Measurements from ENCODE around the gene OPRD1.

The OPRD1 gene

DNA sequence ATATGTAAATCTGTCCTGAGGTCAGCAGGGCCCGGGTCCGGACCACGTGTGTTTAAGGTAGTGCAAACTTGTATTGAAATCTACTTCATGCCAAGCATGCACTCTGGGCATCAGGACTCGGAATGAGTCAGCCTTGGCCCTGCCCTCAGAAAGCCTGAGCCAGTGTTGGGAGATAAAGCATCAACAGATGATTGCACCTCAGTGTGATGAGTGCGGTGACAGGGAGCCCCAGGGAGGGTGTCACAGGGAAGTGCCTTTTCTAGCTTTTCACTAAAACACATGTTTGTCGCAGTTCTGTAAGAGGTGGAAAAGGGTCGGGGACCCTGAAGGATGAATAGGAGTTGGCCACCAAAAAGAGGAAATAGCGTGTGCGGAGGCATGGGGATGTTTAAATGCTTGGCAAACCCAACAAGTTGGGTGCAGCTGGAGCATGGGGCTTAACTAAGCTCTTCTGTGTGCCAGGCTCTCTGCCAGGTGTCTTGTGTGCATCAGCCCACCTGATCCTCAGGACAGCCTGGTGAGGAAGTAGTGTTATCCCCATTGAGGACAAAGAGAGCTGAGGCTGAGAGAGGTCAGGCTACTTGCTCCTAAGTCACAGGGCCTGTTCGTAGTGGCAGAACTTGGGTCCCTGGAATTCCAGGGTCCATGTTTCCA, 54.2 kb downstream of the OPRD1 start:
- peaks cover 7% of the 10 kb centered on the region in 2 experiments for H3K4me1 ChIP-seq (ENCODE audit: control insufficient read depth in 1 of 2, insufficient read depth in 2 of 2, low read length in 2 of 2)
- no peak overlapping the region for H3K9ac ChIP-seq (ENCODE audit: low read length)
- H3K36me3 ChIP-seq (ENCODE audit: control insufficient read depth in 1 of 2, insufficient read depth in 2 of 2, low read length in 2 of 2) = no peaks in the 10 kb centered on the region
- DNase-seq = no peak
- peaks cover 2% of the 10 kb centered on the region for H3K79me2 ChIP-seq (ENCODE audit: control insufficient read depth, insufficient read depth, low read length, poor library complexity)
- no peak overlapping the region for H3K23ac ChIP-seq (ENCODE audit: low read length)
- H4K8ac ChIP-seq (ENCODE audit: low read depth, low read length) = no peak overlapping the region
- peaks cover 6% of the 10 kb centered on the region for H3K9me3 ChIP-seq (ENCODE audit: insufficient read depth, low read depth, low read length)
- no peak overlapping the region for H2AK5ac ChIP-seq (ENCODE audit: low read length)
- H3K27ac ChIP-seq (ENCODE audit: low read depth, low read length) = no peak overlapping the region
- H3K4me3 ChIP-seq (ENCODE audit: low read depth, low read length) = no peak overlapping the region
- H2AFZ ChIP-seq (ENCODE audit: insufficient read depth, low read length, poor library complexity) = no peak overlapping the region
- no peak overlapping the region for H3K4ac ChIP-seq (ENCODE audit: low read depth, low read length)
- H2BK5ac ChIP-seq (ENCODE audit: low read depth, low read length, poor library complexity) = no peak overlapping the region
- H3K27me3 ChIP-seq (ENCODE audit: insufficient read depth, low read length) = no peaks in the 10 kb centered on the region
- no peak overlapping the region for H3K4me2 ChIP-seq (ENCODE audit: low read length)
- H2BK12ac ChIP-seq (ENCODE audit: low read length) = no peak overlapping the region
- no peak overlapping the region for H2BK120ac ChIP-seq (ENCODE audit: insufficient read depth, low read length, poor library complexity)
- H3K18ac ChIP-seq (ENCODE audit: low read length) = no peak overlapping the region
- no peak overlapping the region for H3K14ac ChIP-seq (ENCODE audit: low read length)
- no peak overlapping the region for H4K12ac ChIP-seq (ENCODE audit: low read depth, low read length)
- peaks cover 8% of the 10 kb centered on the region for H3K79me1 ChIP-seq (ENCODE audit: low read length)
- no CpG with 5 or more reads among the region's 10 CpGs for WGBS (ENCODE audit: extremely low coverage, insufficient coverage, insufficient read length)
- H4K91ac ChIP-seq (ENCODE audit: low read depth, low read length) = no peak overlapping the region

DNA sequence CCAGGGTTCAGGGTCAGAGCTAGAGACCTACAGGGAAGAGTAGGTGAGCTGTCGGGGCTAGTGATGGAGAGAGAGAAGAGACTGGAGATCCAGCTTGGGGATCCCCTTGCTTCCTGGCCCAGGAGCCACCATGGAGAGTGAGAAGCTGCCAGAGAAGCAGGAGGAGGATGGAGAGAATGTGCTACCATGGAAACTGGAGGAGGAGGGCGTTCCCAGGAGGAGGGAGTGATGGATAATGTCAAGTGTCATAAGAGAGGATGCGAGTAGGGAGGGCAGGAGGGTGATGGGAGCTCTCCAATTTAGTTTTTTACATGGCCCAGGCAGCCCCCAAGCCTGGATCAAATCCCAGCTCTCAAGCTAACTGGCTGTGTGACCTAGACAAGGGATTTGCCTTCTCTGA, 55.9 kb downstream of the OPRD1 start:
- Histone ChIP-seq H2BK5ac (ENCODE audit: low read depth, low read length, poor library complexity) (no peak overlapping the region), H3K9me3 (ENCODE audit: insufficient read depth, low read depth, low read length) (peaks cover 2% of the 10 kb centered on the region), H3K27ac (ENCODE audit: low read depth, low read length) (no peak overlapping the region), H3K18ac (ENCODE audit: low read length) (no peak overlapping the region), H3K4ac (ENCODE audit: low read depth, low read length) (no peak overlapping the region), H2BK12ac (ENCODE audit: low read length) (no peak overlapping the region), H3K4me3 (ENCODE audit: low read depth, low read length) (no peak overlapping the region), H2AFZ (ENCODE audit: insufficient read depth, low read length, poor library complexity) (no peak overlapping the region), H3K4me1 (ENCODE audit: control insufficient read depth in 1 of 2, insufficient read depth in 2 of 2, low read length in 2 of 2) (peaks cover 14 to 18% of the 10 kb centered on the region in 2 experiments), H3K27me3 (ENCODE audit: insufficient read depth, low read length) (no peaks in the 10 kb centered on the region), H2BK120ac (ENCODE audit: insufficient read depth, low read length, poor library complexity) (no peak overlapping the region), H3K79me2 (ENCODE audit: control insufficient read depth, insufficient read depth, low read length, poor library complexity) (peaks cover 2% of the 10 kb centered on the region), H2AK5ac (ENCODE audit: low read length) (no peak overlapping the region), H4K91ac (ENCODE audit: low read depth, low read length) (no peak overlapping the region), H4K12ac (ENCODE audit: low read depth, low read length) (no peak overlapping the region), H3K14ac (ENCODE audit: low read length) (no peak overlapping the region), H3K9ac (ENCODE audit: low read length) (no peak overlapping the region), H3K36me3 (ENCODE audit: control insufficient read depth in 1 of 2, insufficient read depth in 2 of 2, low read length in 2 of 2) (no peaks in the 10 kb centered on the region), H3K4me2 (ENCODE audit: low read length) (no peak overlapping the region), H3K23ac (ENCODE audit: low read length) (no peak overlapping the region), H4K8ac (ENCODE audit: low read depth, low read length) (no peak overlapping the region), H3K79me1 (ENCODE audit: low read length) (peaks cover 13% of the 10 kb centered on the region)
- WGBS (ENCODE audit: extremely low coverage, insufficient coverage, insufficient read length) = no CpG with 5 or more reads among the region's 3 CpGs
- no peak for DNase-seq

DNA sequence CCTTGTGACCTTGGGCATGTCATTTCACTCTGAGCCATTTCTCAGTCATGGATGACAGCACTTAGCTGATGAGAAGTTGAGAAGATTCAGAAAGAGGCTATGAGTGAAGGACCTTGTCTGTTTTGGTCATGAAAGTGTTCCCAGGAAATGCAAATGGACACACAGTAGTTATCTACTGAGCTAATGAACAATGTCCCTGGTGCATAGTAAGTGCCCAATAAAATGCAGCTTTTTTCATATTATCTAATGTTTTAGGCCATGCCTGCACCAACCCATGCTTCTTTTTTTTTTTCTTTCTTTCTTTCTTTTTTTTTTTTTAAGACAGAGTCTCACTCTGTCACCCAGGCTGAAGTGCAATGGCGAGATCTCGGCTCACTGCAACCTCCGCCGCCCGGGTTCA, 58.0 kb downstream of the OPRD1 start:
- H2BK5ac ChIP-seq (ENCODE audit: low read depth, low read length, poor library complexity) = no peak overlapping the region
- no CpG with 5 or more reads among the region's 5 CpGs for WGBS (ENCODE audit: extremely low coverage, insufficient coverage, insufficient read length)
- no peak overlapping the region for H3K23ac ChIP-seq (ENCODE audit: low read length)
- no peak overlapping the region for H2BK120ac ChIP-seq (ENCODE audit: insufficient read depth, low read length, poor library complexity)
- peaks cover 2% of the 10 kb centered on the region for H3K79me2 ChIP-seq (ENCODE audit: control insufficient read depth, insufficient read depth, low read length, poor library complexity)
- no peak overlapping the region for H3K4ac ChIP-seq (ENCODE audit: low read depth, low read length)
- H3K27ac ChIP-seq (ENCODE audit: low read depth, low read length) = no peak overlapping the region
- H4K8ac ChIP-seq (ENCODE audit: low read depth, low read length) = no peak overlapping the region
- no peak overlapping the region for H2AFZ ChIP-seq (ENCODE audit: insufficient read depth, low read length, poor library complexity)
- no peak overlapping the region for H3K14ac ChIP-seq (ENCODE audit: low read length)
- peaks cover 2% of the 10 kb centered on the region for H3K9me3 ChIP-seq (ENCODE audit: insufficient read depth, low read depth, low read length)
- no peak overlapping the region for H4K91ac ChIP-seq (ENCODE audit: low read depth, low read length)
- DNase-seq = no peak
- no peak overlapping the region for H3K4me3 ChIP-seq (ENCODE audit: low read depth, low read length)
- peaks cover 14 to 22% of the 10 kb centered on the region in 2 experiments for H3K4me1 ChIP-seq (ENCODE audit: control insufficient read depth in 1 of 2, insufficient read depth in 2 of 2, low read length in 2 of 2)
- no peak overlapping the region for H4K12ac ChIP-seq (ENCODE audit: low read depth, low read length)
- no peak overlapping the region for H3K4me2 ChIP-seq (ENCODE audit: low read length)
- no peaks in the 10 kb centered on the region for H3K27me3 ChIP-seq (ENCODE audit: insufficient read depth, low read length)
- no peaks in the 10 kb centered on the region for H3K36me3 ChIP-seq (ENCODE audit: control insufficient read depth in 1 of 2, insufficient read depth in 2 of 2, low read length in 2 of 2)
- no peak overlapping the region for H3K18ac ChIP-seq (ENCODE audit: low read length)
- peak overlapping the region; percentile 46 for H2AK5ac ChIP-seq (ENCODE audit: low read length)
- H3K79me1 ChIP-seq (ENCODE audit: low read length) = peaks cover 19% of the 10 kb centered on the region
- H3K9ac ChIP-seq (ENCODE audit: low read length) = no peak overlapping the region
- H2BK12ac ChIP-seq (ENCODE audit: low read length) = no peak overlapping the region

DNA sequence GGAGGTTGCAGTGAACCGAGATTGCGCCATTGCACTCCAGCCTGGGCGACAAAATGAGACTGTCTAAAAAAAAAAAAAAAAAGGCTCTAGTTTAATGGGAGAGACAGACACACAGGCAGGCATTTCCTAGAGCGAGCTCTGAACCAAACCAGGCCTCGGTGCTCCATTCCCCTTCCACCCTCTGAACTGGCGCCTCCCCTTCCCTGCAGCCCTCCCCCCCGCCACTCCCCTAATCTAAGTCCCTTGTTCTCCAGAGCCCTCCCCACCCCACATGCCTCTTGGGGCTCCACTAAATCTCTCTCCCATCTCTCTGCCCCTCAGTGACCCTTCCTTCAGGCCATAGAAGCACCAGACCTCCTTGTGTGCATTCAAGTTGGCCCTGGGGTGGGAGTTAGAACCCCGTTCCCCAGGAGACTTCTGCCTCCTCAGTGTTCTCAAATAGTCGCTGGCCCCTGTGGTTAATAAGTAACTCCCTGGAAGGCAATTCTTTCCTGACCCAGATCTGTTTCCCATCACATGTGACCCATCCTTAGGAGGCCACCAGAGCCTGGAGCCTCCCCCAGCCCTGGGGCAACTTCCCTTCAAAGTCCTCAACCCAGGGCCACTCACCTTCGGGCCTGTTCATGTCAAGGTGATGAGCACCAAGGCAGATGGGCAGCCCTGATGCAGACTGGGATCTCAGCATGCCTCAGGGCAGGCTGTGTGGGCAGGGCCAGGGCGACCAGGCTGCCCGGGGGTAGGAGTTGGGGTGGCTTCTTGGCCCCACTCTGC, 59.8 kb downstream of the OPRD1 start:
- Histone ChIP-seq H2BK12ac (ENCODE audit: low read length) (no peak overlapping the region), H3K9me3 (ENCODE audit: insufficient read depth, low read depth, low read length) (peaks cover 2% of the 10 kb centered on the region), H3K4me2 (ENCODE audit: low read length) (no peak overlapping the region), H3K18ac (ENCODE audit: low read length) (no peak overlapping the region), H2BK120ac (ENCODE audit: insufficient read depth, low read length, poor library complexity) (peak overlapping the region; percentile 91), H2AFZ (ENCODE audit: insufficient read depth, low read length, poor library complexity) (no peak overlapping the region), H3K9ac (ENCODE audit: low read length) (no peak overlapping the region), H3K79me2 (ENCODE audit: control insufficient read depth, insufficient read depth, low read length, poor library complexity) (peaks cover 2% of the 10 kb centered on the region), H3K4ac (ENCODE audit: low read depth, low read length) (no peak overlapping the region), H4K91ac (ENCODE audit: low read depth, low read length) (peak overlapping the region; percentile 94), H3K27me3 (ENCODE audit: insufficient read depth, low read length) (no peaks in the 10 kb centered on the region), H3K36me3 (ENCODE audit: control insufficient read depth in 1 of 2, insufficient read depth in 2 of 2, low read length in 2 of 2) (no peaks in the 10 kb centered on the region), H2BK5ac (ENCODE audit: low read depth, low read length, poor library complexity) (peak overlapping the region; percentile 74), H2AK5ac (ENCODE audit: low read length) (no peak overlapping the region), H4K8ac (ENCODE audit: low read depth, low read length) (no peak overlapping the region), H3K27ac (ENCODE audit: low read depth, low read length) (peak overlapping the region; percentile 79), H3K4me1 (ENCODE audit: control insufficient read depth in 1 of 2, insufficient read depth in 2 of 2, low read length in 2 of 2) (peaks cover 14 to 22% of the 10 kb centered on the region in 2 experiments), H3K23ac (ENCODE audit: low read length) (no peak overlapping the region), H3K79me1 (ENCODE audit: low read length) (peaks cover 19% of the 10 kb centered on the region), H3K14ac (ENCODE audit: low read length) (no peak overlapping the region), H3K4me3 (ENCODE audit: low read depth, low read length) (no peak overlapping the region), H4K12ac (ENCODE audit: low read depth, low read length) (no peak overlapping the region)
- no peak for DNase-seq
- no CpG with 5 or more reads among the region's 12 CpGs for WGBS (ENCODE audit: extremely low coverage, insufficient coverage, insufficient read length)

Measured in trophoblast cell (in vitro differentiated cells and primary cell).